Epidermal melanocyte (primary cell): ENCODE measurements around the gene ZNF536.
"Not testable (repeated sequence)": the region's sequence is repeated elsewhere in the genome, so short reads cannot be mapped to it uniquely, and the experiment has no call there.

Source experiments
- DNase-seq: peaks from one replicate; pipeline ENCODE4 v3.0.0; 2011; ENCODE audit warnings: low spot score; ENCODE audit not compliant: insufficient read length

The ZNF536 gene

DNA sequence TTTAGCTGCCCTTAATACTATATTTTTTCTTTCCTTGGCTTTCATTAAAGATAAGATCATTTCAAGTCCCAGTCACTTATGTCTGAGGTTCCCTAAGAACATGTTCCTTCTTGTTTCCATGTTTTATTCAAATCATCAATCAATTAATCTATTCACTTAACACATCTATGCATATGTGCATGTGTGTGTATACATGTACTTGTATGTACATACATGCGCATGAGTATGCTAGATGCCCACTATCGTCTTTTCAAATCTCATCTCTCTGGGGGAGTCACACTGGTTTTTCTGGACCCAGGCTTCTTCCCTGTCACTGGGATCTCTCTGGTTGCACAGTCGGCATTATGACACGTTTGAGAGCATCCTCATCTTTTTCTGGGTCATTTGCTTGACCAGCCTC is 108.9 kb downstream of the ZNF536 start:
- DNase-seq = no peak

DNA sequence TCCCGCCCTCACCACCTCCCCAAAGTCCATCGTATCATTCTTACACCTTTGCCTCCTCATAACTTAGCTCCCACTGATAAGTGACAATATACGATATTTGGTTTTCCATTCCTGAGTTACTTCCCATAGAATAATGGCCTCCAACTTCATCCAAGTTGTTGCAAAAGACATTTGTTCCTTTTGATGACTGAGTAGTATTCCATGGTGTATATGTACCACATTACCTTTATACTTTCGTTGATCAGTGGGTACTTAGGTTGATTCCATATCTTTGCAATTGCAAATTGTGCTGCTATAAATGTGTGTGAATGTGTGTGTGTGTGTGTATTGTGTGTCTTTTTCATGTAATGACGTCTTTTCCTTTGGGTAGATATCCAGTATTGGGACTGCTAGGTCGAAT is 109.6 kb downstream of the ZNF536 start:
- DNase-seq = no peak

DNA sequence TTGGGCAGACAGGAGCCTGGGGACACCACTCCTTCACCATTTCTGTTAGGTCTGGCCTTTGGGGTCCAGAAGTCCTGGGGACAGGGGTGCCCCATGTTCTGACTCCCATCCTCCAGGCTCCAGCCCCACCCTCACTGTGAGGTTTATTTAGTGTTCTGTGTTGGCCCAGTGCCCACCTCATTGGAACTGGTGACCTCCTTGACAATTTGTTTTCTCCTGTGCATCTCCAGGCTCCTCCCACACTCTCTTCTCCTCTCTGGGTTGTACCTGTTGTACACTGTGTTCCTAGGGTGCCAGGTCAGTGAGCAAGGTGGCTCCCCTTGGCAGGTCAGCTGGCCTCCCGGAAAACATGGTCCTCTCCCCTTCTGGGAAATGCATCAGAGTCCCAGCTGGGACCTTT is 110.8 kb downstream of the ZNF536 start:
- no peak for DNase-seq

DNA sequence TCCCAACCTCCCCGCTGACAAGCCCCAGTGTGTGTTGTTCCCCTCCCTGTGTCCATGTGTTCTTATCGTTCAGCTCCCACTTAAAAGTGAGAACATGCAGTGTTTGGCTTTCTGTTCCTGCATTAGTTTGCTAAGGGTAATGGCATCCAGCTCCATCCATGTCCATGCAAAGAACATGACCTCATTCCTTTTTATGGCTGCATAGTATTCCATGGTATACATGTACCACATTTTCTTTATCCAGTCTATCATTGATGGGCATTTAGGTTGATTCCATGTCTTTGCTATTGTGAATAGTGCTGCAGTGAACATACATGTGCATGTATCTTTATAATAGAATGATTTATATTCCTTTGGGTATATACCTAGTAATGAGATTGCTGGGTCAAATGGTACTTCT is 114.1 kb downstream of the ZNF536 start:
- not testable (repeated sequence) for DNase-seq

DNA sequence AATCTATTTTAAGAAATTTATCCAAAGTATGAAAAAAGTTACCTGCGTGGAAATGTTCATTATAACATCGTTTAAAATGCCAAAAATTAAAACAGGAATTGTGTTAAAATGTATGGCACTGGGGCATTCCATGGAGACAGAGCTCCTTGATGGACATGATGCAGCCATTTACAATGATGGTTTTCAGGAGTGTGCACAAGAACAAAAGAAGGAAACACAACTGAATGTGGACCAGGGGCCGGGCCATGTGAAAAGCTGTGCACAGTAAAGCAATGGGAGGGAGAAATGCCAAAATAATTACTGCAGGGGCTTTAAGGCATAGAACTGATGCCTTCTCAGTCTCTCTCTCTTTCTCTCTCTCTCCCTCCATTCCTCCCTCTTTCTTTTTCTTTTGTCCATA is 115.0 kb downstream of the ZNF536 start:
- DNase-seq = no peak

DNA sequence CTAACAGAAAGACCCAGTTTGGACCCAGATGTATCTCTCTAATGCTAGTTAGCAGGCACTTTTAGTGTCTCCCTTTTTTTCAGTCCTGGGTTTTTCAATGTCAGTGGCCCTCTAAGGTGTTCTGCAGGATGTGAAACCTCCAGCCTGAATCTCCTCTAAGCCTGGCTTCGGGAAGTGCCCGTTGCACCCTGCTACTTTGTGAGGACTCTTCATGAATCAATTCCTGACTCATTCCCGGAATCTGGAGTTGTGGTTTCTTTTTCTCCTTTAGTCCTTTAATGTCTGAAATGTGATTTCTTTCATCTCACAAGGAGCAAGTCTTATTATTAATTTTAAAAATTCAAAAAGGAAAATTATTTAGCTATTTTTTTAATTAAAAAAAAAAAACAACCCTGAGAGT is 116.0 kb downstream of the ZNF536 start:
- DNase-seq = no peak

DNA sequence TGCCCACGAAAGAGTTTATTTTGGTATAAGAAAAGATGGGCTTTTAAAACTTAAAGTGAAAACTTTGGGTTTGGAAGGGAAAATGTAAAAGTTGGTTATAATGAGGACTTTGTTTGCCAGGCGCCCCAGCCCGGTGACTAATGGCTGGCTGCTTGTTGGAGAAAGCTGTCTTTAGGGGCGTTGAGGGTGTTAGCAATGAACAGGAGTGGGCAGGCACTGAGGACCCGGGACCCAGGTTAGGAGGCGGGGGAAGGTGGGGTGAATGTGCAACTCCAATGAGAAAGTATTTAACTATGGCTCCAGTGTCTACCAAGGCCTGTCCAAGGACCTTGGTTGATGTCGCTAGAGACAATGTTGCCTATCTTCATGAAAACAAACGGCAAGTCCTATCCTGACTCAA is 118.6 kb downstream of the ZNF536 start:
- DNase-seq = no peak

DNA sequence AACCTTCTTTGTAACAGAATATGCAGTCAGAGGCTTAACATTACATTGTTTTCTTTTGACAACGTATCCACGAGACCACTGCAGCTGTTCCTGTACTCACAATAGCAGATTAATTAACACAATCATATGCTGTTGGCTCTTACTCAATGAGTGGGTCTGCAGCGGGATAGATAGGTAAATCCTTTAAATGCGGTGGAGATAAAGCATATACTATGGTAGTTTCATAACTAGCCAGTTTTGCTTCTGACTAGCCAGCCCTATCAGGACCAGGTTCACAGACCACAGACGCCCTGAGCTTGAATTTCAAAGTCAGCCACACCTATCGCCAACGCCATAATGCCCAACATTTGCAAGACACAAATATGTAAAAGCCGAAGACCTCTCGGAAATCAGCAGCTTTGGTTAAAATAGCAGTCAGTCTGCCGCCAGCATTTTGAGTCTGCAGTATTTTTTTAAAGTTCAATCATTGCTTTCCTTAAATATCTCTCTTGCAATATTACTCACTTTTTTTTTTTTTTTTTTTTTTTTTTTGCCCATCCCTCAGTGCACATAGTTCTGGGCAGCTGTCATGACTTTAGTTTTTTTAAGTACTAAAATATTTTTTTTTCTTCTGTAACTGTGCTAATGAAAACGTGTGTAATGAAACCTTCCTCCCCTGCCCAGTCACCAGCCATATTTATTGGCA is 120.5 kb downstream of the ZNF536 start:
- DNase-seq = no peak

DNA sequence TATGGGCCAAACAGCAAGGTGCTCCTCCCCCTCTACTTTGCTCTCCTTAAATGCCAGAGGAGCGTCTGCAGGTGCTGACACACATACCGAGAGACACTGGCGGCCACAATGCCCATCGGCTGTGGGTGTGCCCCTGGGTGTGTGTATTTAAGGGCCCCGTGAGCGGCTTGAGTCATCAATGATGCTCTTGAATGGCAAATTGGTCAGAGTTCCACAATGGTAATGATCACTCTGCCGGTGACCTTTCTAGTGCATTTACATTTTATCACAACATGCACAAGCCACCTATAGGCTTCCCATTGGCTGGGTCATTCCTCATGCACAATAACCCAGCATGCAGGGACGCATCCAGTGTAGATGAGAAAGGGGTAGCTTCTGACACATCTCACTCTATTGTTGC is 124.8 kb downstream of the ZNF536 start:
- no peak for DNase-seq

DNA sequence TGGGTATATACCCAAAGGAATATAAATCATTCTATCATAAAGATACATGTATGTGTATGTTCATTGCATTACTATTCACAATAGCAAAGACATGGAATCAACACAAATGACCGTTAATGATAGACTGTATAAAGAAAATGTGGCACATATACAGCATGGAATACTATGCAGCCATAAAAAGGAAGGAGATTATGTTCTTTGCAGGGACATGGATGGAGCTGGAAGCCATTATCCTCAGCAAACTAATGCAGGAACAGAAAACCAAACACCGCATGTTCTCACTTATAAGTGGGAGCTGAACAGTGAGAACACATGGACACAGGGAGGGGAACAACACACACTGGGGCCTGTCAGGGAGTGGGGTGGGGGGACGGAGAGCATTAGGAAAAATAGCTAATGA is 125.9 kb downstream of the ZNF536 start:
- DNase-seq = not testable (repeated sequence)

DNA sequence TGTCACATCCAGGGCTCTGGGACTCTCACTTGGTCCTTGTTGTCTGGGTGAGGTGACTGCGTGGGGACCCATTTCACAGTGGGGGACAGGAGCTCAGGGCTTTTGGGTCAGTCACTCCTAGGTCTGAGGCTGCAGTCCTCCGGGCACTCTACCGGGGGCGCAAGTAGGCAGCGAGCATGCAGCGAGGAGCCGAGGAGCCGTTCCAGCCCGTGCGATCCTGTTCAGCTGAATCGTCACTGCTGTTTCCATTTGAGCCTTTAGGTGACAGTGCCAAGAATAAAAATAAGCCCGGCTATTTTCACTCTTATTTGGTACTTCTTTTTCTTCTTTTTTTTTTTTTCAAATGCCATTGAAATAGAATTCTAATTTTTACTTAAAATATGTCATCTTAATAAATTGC is 126.5 kb downstream of the ZNF536 start:
- no peak for DNase-seq

DNA sequence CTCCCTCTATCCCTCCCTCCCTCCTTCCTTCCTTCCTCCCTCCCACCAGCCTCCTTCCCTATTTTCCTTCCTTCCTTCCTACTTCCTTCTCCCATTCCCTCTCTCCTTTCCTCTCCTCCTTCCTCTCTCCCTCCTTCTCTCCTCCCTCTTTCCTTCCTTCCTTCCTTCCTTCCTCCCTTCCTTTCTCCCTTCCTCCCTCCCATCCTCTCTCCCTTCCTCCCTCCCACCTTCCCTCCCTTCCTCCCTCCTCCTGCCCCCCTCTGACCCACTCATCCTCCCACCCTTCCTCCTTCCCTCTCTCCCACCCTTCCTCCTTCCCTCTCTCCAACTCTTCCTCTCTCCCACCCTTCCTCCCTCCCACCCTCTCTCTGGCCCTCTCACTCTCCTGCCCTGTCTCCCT is 132.1 kb downstream of the ZNF536 start:
- no peak for DNase-seq

DNA sequence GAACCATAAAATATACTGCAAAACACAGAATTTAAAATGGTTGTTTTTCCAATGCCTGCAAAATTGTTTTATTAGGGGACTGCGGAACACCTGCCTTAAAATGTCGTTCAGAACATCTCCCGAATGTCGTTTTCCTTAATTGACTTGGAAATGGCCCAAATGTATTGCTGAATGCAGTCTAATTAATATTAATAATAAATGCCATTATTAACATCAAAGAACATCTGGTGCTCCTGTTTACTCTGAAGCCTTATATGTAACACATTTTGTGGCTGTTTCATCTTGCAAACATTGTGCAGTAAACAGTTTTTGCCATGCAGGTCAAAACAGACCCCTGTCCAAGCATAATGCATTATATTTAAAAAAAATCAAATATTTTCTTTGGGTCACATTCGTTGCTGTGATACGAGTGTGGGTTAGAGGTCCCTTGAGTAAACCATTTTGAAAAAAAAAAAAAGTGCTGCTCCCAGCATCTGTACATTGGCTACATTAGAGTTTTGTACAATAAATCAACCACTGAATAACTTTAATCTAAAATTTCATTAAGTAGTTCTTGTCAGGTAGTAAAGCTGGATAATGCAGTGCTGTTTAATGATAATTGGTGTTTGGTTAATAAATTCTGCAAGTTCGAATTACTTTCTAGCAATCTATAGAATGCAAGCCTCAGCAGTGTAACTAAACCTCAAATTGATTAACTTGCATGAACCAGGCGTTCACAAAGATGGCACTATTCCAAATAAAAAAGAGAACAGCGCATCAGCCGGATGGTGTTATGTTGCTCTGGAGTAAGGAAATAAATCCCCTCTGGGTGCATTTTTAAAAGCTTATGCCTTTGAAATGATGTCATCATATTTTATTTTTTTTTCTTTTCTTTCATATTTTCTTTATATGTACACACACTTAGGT is 140.2 kb downstream of the ZNF536 start:
- DNase-seq = no peak

DNA sequence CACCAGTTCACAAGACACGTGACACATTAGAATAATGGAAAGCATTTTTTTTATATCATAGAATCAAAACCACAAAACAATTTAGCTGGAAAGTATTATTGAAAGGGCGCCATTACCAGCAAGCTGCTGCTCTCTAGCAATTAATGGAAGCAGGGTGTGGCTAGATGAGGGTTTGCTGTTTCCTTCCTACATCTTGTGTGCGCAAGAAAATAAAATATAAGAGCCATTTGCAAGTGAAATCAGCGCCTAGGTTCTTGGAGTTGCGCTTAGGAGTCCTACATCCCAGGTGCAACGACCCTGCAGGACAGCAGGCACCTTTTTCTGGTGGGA is 140.9 kb downstream of the ZNF536 start:
- DNase-seq = no peak

DNA sequence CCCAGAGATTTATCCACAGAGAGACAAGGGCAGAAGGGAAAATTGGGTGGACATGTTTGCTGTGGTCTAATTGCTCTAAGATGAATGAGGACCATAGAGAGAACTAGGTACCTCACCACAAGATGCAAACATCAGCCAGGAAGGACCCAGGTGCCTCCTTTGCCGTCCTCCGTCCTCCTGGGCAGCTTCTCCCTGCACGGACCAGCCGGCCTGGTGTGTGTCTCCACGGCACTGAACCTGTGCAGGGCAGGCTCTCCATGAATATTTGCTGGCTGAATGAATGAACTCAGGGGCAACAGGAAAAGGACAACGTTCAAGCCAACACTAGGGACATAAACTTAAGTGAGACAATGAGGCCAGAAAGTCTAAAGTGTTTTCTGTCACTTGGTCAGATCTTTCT is 143.9 kb downstream of the ZNF536 start:
- DNase-seq = no peak

DNA sequence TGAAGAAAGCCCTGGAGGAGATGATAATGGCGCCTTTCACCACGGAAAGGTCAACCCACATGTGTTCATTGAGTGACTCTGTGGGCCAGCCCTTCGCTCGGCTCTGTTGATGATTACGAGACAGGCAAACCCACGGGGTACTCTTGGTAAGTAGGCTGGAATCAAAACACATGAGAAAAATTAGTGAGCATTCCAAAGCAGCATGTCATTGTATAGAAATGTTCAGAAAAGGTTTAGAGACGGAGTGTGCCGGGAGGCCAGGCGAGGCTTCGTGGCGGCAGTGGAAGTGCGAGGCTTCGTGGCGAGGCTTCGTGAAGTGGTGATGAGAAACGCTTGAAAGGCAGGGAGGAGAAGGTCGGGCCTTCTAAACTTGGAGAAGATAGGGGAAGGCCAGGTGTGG is 144.3 kb downstream of the ZNF536 start:
- DNase-seq = no peak

DNA sequence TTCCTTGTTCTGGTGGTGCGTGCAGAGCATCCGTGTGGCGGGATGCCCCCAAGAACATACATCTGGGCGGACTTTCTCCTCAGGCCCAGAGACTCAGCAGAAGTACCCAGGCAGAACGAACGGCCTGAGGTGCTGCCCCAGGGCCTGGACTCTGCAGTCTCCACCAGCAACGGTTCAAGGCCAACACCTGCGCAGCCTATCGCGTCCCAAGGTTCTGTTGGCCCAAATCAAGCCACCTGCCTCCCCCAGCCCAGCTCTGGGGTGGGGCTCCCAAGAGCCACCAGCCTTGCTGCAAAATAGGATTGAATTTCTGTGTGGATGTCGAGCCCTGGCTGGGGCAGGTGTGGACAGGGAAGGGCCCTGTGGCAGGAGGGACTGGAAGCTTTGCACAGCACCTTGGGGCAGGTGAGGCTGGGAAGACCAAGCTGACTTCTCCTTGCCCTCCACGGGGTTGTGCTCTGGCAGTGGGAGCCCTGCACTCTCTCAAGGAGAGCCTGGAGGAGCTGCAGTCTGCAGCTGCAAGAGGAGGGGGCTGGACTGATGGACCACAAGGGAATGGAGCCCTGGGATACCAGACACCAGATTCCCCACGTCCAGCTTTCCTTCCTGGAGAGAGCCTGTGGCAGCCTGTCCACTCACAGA is 146.9 kb downstream of the ZNF536 start:
- no peak for DNase-seq

DNA sequence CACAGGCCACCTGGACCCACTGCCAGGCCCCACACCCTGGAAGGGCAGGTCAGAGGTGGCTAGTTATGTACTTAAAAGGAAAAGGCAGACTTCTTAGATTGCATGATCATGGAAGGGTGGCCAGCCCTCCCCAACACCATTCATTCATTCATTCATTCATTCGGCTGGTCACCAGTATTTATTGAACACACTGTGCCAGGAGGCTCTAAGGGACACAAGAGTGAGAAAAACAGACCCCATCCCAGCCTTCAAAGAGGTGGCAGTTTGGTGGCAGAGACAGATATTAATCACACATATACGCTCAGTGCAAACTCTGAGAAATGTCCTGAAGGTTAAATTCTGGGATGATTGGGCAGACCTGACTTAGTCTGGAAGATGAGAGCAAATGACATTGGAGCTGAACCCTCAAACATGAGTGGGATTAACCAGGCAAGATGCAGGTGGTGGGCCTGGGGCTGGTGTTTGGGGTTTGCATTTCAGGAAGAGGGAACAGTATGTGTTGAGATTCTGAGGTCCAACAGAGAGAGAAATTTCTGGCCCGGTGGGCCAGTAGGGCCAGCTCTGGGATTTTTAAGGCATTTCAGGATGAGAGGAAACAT is 147.5 kb downstream of the ZNF536 start:
- no peak for DNase-seq

DNA sequence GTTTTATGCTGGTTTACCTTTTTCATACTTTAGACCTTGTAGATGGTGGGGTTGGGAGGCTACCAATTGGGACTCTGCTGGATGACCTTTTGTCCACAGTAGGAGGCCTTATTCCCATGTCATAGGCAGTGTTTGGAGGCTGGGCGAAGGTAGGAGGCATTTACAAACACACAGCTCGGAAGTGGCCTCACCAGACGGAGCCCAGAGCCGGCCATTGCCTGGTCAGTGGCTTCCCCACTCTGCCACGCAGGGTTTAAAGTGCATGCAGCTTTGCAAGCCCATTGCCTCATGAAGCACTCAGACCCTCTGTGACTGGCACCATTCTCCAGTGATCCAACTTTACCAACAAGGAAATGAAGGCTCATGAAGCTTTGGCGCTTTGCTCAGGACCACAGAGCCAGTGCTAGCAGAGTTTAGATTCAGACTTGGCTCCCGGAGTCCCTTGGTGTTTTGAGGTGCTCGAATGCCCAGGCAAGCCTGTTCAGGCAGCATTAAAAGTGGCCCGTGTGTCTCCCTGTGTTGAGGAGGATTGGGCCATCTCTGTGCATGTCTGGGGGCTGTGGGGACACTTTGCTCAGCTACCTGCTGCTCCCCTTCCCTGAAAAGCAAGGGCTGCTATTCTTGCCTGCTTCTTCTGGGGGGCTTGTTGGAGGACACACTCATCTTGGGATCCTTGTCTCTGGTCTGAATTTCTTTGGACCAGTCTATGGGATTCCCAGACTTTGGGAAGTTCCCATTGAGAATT is 148.7 kb downstream of the ZNF536 start:
- DNase-seq = no peak

DNA sequence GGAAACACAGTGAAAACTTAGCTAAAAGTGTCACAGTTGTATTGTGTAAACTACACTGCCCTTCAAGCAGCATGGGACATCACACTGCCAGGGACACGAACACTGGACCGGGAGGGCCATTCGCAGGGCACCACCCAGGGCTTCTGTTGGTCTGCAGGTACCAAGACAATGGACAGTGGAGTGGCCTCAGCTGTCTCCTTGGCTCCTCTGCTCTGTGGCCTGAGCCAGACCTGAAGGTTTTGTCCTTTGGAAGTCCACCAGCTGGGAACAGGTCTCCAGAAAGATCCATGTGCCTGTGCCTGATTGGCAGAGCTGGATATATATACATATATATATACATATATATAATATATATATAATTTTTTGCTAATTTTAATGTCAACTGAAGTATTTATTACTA is 149.8 kb downstream of the ZNF536 start:
- DNase-seq = no peak

DNA sequence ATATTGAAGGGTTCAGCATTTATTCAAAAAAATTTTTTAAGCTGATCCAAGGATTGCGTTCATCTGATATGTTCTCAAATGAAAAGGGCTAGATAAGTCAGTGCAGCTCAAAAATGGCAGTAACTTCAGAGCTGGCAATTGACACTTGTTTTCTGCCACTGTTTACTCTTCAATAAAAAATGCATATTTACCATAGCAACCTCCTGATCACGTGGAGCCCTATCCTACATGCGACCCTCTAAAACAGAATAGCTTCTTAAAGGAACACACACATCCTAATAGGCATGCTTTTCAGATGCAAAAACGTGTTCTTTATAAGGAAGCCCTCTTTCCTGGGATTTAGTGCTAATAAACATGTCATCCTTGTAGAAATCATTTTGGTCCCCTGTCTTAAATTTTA is 150.2 kb downstream of the ZNF536 start:
- DNase-seq = no peak
